Gastroesophageal sphincter (tissue), 3 donors: ENCODE measurements around the gene HNF4A.

Source experiments
- CTCF ChIP-seq, 4 experiments: fragments of 200-600 bp in 2 of 4; fragments of 450-650 bp in 2 of 4; sonication (generic) in 1 of 4; IDR thresholded peaks; one replicate each; pipeline ENCODE4 v1.5.1; 2017 to 2019; ENCODE audit warnings: antibody characterized with exemption in 4 of 4, mild to moderate bottlenecking in 2 of 4, moderate library complexity in 2 of 4
- EP300 ChIP-seq: sonication (generic); formaldehyde crosslinking; IDR thresholded peaks from one replicate; pipeline ENCODE4 v1.6.1; 2017; ENCODE audit warnings: antibody characterized with exemption, mild to moderate bottlenecking
- POLR2A ChIP-seq, 2 donors: fragments of 450-650 bp; IDR thresholded peaks; one replicate each; pipeline ENCODE4 v1.6.1; 2017; ENCODE audit warnings: antibody characterized with exemption in 2 of 2, mild to moderate bottlenecking in 2 of 2, moderate library complexity in 1 of 2
- POLR2AphosphoS5 ChIP-seq: sonication (generic); formaldehyde crosslinking; IDR thresholded peaks from one replicate; pipeline ENCODE4 v1.6.1; 2017; ENCODE audit warnings: antibody characterized with exemption

- no peak for TF ChIP-seq POLR2A (IDR thresholded peaks at IDR 0.05)
- TF ChIP-seq CTCF (IDR thresholded peaks at IDR 0.05): no peak
- no peak for TF ChIP-seq POLR2AphosphoS5
- no peak for TF ChIP-seq EP300
Observed at GRCh38 chr20:44361021-44361420, 5.5 kb downstream of the HNF4A start.
